Measurements from ENCODE around the gene ZNF300.

GRCh38 chr5:150904479-150905311 lies at the start of gene ZNF300:
- TF ChIP-seq EGR1 (IDR thresholded peaks at IDR 0.05) (peak; percentile 85), CEBPB (IDR thresholded peaks at IDR 0.05) (no peak), REST (IDR thresholded peaks at IDR 0.05; ENCODE audit: low read depth) (no peak), TAF1 (IDR thresholded peaks at IDR 0.05; ENCODE audit: low read depth) (no peak), NFIC (IDR thresholded peaks at IDR 0.05) (no peak), FOXM1 (IDR thresholded peaks at IDR 0.05; ENCODE audit: borderline replicate concordance, low read depth) (no peak), EP300 (IDR thresholded peaks at IDR 0.05; ENCODE audit: borderline replicate concordance) (0 out of 2 replicates have a peak, but pooled peaks have one; percentile 53)
